Suprapubic skin (tissue), 4 donors: ENCODE results near the gene HOXB4. TPM values are rescaled to one million over a fixed set of nuclear protein-coding genes. Genes with fewer than 3 reads are reported as not detected.

Experiments used
- DNase-seq, 2 donors: peaks; one replicate each; pipeline ENCODE4 v3.0.0-alpha.2; 2019; ENCODE audit warnings: low spot score in 2 of 2
- H3K27ac ChIP-seq: fragments of 200-600 bp; sonication (generic); one replicate; pipeline ENCODE4 v1.5.1; 2019
- H3K27me3 ChIP-seq: fragments of 200-600 bp; sonication (generic); one replicate; pipeline ENCODE4 v1.5.1; 2019
- H3K36me3 ChIP-seq: fragments of 200-600 bp; sonication (generic); one replicate; pipeline ENCODE4 v1.5.1; 2019
- H3K4me1 ChIP-seq: fragments of 200-600 bp; sonication (generic); one replicate; pipeline ENCODE4 v1.5.1; 2019
- H3K4me3 ChIP-seq: fragments of 200-600 bp; sonication (generic); one replicate; pipeline ENCODE4 v1.5.1; 2019; ENCODE audit warnings: mild to moderate bottlenecking
- H3K9me3 ChIP-seq: fragments of 200-600 bp; sonication (generic); one replicate; pipeline ENCODE4 v1.5.1; 2019
- CTCF ChIP-seq, 2 donors: fragments of 200-600 bp in 1 of 2; fragments of 450-650 bp in 1 of 2; sonication (generic) in 1 of 2; IDR thresholded peaks; one replicate each; pipeline ENCODE4 v1.5.1; 2016 to 2019; ENCODE audit warnings: antibody characterized with exemption in 2 of 2, mild to moderate bottlenecking in 1 of 2, moderate library complexity in 1 of 2
- EP300 ChIP-seq: sonication (generic); formaldehyde crosslinking; IDR thresholded peaks from one replicate; pipeline ENCODE4 v1.6.1; 2017; ENCODE audit warnings: antibody characterized with exemption
- POLR2A ChIP-seq, 2 donors: fragments of 450-650 bp; IDR thresholded peaks; one replicate each; pipeline ENCODE4 v1.6.1; 2017; ENCODE audit warnings: antibody characterized with exemption in 2 of 2, mild to moderate bottlenecking in 2 of 2, moderate library complexity in 2 of 2
- POLR2AphosphoS5 ChIP-seq, 3 donors: sonication (generic); formaldehyde crosslinking; IDR thresholded peaks; one replicate each; pipeline ENCODE4 v1.6.1; 2017; ENCODE audit warnings: antibody characterized with exemption in 3 of 3
- WGBS: methylation state at CpG from one replicate; pipeline ENCODE4 v1.1.5; 2018; 5-methylcytosine and 5-hydroxymethylcytosine counted together
- total RNA-seq, 4 donors: library from RNA; depleted of rRNA; stranded (reverse); fragments of >200 nt; gene quantifications; one replicate each; pipeline ENCODE4 v1.1.0, GENCODE V29; 2016

HOXB4 gene
- total RNA-seq, 4 donors from 2014 or later, result 0.42 to 3.5 (median 1.0) TPM

DNA sequence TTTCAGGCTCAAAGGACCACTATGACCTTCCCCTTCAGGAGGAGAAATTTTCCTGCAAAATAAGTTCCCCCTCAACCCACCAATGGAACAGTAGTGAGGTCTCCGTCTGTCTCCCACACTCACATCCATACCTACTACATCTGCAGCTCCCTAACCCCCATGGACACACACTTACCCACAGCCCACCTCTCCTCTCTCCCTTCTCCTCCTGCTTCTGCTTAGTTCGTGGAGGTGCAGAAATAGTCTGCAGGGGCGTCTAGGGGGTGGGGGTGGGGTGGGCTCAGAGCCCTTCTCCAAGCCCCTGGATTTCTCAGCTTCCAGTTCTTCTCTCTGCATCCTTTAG, 8.9 kb downstream of the HOXB4 start:
- H3K9me3 ChIP-seq, result no peaks in the 10 kb centered on the region
- H3K27ac ChIP-seq, result no peak overlapping the region
- H3K27me3 ChIP-seq, result peaks cover 4% of the 10 kb centered on the region
- H3K4me3 ChIP-seq, result peak overlapping the region; percentile 25
- WGBS, result 61% methylated on average over 3 of the region's 3 CpGs
- DNase-seq, result no peak
- H3K4me1 ChIP-seq, result peaks cover 70% of the 10 kb centered on the region
- no peak for TF ChIP-seq POLR2A (IDR thresholded peaks at IDR 0.05)
- H3K36me3 ChIP-seq, result no peaks in the 10 kb centered on the region

GRCh38 chr17:48568499-48569239, 9.5 kb downstream of the HOXB4 start:
- TF ChIP-seq POLR2AphosphoS5 (IDR thresholded peaks at IDR 0.05) (peak in 1 of 3 donors; percentile 10), EP300 (no peak)
- no peak for DNase-seq
- peaks cover 70% of the 10 kb centered on the region for H3K4me1 ChIP-seq
- no peak overlapping the region for H3K27ac ChIP-seq
- WGBS, result 39% methylated on average over 33 of the region's 33 CpGs
- H3K4me3 ChIP-seq, result peak overlapping the region; percentile 25
- no peaks in the 10 kb centered on the region for H3K36me3 ChIP-seq
- no peaks in the 10 kb centered on the region for H3K9me3 ChIP-seq
- peaks cover 6% of the 10 kb centered on the region for H3K27me3 ChIP-seq

DNA sequence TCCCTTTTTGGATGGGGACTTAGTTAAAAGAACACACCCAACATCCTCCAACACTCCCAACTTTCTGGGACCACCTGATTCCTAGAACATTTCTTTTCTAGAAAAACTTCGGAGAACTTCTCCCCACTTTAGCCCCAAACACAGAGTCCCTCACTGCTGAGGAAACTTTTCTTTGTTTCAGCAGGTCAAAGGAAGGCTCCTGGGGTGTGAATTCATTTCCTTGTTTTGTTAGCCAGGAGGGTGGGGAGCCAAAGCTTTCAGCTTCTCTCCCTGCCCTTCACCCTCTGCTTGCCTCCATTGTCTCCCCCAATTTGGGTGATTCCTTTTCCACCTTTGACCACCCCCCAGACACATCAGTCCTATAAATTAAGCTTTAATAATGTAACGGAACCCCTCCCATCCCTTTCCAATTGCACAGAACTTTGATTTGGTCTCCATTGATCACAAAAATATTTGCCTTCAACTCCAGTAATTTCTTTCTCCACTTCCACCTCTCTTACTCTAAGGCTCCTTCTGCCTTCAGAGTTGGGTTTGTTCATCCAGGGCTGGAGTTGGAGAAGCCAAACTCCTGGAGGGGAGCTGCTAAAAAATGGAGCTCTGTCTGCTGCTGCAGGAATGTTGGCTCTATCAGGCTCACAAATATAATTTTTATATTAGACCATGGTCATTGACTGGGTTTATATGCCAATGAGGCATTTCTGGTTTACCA, 10.3 kb downstream of the HOXB4 start:
- WGBS, result 78% methylated on average over 2 of the region's 2 CpGs
- Histone ChIP-seq H3K27ac (no peak overlapping the region), H3K4me3 (peak overlapping the region; percentile 25), H3K36me3 (no peaks in the 10 kb centered on the region), H3K27me3 (peaks cover 6% of the 10 kb centered on the region), H3K4me1 (peaks cover 69% of the 10 kb centered on the region), H3K9me3 (no peaks in the 10 kb centered on the region)
- TF ChIP-seq POLR2AphosphoS5 (IDR thresholded peaks at IDR 0.05) (no peak), CTCF (IDR thresholded peaks at IDR 0.05) (no peak), EP300 (no peak), POLR2A (IDR thresholded peaks at IDR 0.05) (no peak)
- no peak for DNase-seq

- peaks cover 6% of the 10 kb centered on the region for H3K27me3 ChIP-seq
Measured at GRCh38 chr17:48567209-48567608, 10.9 kb downstream of the HOXB4 start.

GRCh38 chr17:48566717-48567116, 11.4 kb downstream of the HOXB4 start:
- no peak overlapping the region for H3K27ac ChIP-seq
- peaks cover 6% of the 10 kb centered on the region for H3K27me3 ChIP-seq

More at GRCh38 chr17:48567209-48567608, 10.9 kb downstream of the HOXB4 start:
- H3K9me3 ChIP-seq, result no peaks in the 10 kb centered on the region
- no peak for TF ChIP-seq POLR2A (IDR thresholded peaks at IDR 0.05)
- no peak for TF ChIP-seq EP300
- no peak for TF ChIP-seq POLR2AphosphoS5 (IDR thresholded peaks at IDR 0.05)
- no peak overlapping the region for H3K4me3 ChIP-seq
- H3K27ac ChIP-seq, result no peak overlapping the region
- no peaks in the 10 kb centered on the region for H3K36me3 ChIP-seq
- DNase-seq, result no peak
- peaks cover 69% of the 10 kb centered on the region for H3K4me1 ChIP-seq
- WGBS, result 79% methylated on average over 5 of the region's 6 CpGs

DNA sequence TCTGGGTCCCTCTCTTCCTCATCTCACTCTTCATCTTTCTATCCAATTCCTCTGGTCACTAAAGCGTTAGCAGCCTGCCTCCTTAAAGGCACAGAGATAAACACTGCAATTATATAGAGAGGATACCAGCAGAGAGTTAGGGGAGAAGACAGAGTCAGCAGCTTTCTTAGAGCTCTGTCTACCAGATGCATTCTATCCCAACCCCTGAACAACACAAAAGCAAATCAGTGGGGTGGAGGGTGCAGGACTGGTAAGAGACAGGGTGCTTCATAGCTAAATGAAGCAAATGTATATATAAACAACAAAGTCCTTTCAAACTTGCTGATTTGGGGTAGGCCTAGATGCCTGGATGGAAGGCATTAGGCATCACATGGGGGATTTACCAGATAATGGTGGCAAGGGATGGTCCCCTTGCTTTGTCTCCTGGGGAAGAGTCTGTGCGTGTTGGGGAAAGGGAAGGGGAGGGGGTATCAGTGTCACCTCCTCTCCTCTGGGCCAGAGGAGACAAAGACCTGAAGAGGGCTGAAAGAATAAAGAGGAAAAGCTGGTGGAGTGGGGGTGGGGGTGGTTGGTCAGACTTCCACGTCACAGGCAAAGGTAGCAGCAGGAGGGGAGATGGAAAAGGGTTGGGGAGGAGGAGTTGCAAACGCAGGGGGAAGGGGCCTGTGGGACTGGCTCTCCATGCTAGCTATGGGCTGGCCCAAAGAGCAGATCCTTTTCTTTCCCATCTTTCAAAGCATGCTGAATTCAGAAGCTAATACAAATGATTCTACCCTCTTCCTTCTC, 12.0 kb downstream of the HOXB4 start:
- peaks cover 72% of the 10 kb centered on the region for H3K4me1 ChIP-seq
- no peak overlapping the region for H3K27ac ChIP-seq
- H3K27me3 ChIP-seq, result peaks cover 6% of the 10 kb centered on the region
- no peak for DNase-seq
- TF ChIP-seq POLR2AphosphoS5 (IDR thresholded peaks at IDR 0.05) (no peak), POLR2A (IDR thresholded peaks at IDR 0.05) (no peak), EP300 (no peak), CTCF (IDR thresholded peaks at IDR 0.05) (no peak)
- H3K36me3 ChIP-seq, result no peaks in the 10 kb centered on the region
- no peaks in the 10 kb centered on the region for H3K9me3 ChIP-seq
- WGBS, result 88% methylated on average over 4 of the region's 4 CpGs
- no peak overlapping the region for H3K4me3 ChIP-seq

More at GRCh38 chr17:48566717-48567116, 11.4 kb downstream of the HOXB4 start:
- no peak for DNase-seq
- no peak for TF ChIP-seq CTCF (IDR thresholded peaks at IDR 0.05)
- no peak for TF ChIP-seq POLR2A (IDR thresholded peaks at IDR 0.05)
- no peak for TF ChIP-seq EP300
- TF ChIP-seq POLR2AphosphoS5 (IDR thresholded peaks at IDR 0.05), result no peak
- no peak overlapping the region for H3K4me3 ChIP-seq
- no peaks in the 10 kb centered on the region for H3K9me3 ChIP-seq
- WGBS, result 50% methylated on average over 2 of the region's 2 CpGs
- no peaks in the 10 kb centered on the region for H3K36me3 ChIP-seq
- peaks cover 70% of the 10 kb centered on the region for H3K4me1 ChIP-seq
